SK-N-SH treated with all-trans-retinoic acid at 6 μM for 48 hours (cell line): ENCODE measurements around the gene OR13A1.

Experiments
- OSR1 ChIP-seq: fragments of 250-450 bp; sonication (Bioruptor Pico); IDR thresholded peaks from 2 replicates; pipeline ENCODE4 v1.8.0; 2022; ENCODE audit warnings: moderate library complexity, mild to moderate bottlenecking, inconsistent platforms
- PPARA ChIP-seq: fragments of 250-450 bp; sonication (Bioruptor Pico); IDR thresholded peaks from 2 replicates; pipeline ENCODE4 v1.5.0; 2020; ENCODE audit warnings: mild to moderate bottlenecking, borderline replicate concordance
- RARB ChIP-seq: fragments of 250-450 bp; sonication (Bioruptor Pico); IDR thresholded peaks from 2 replicates; pipeline ENCODE4 v1.8.0; 2021; ENCODE audit warnings: mild to moderate bottlenecking, moderate library complexity
- TCF4 ChIP-seq: fragments of 250-450 bp; sonication (Bioruptor Pico); IDR thresholded peaks from 2 replicates; pipeline ENCODE4 v1.8.0; 2021; ENCODE audit warnings: mild to moderate bottlenecking, moderate library complexity, borderline replicate concordance
- ZFP3 ChIP-seq: fragments of 250-450 bp; sonication (Bioruptor Pico); IDR thresholded peaks from 2 replicates; pipeline ENCODE4 v1.5.0; 2020; ENCODE audit warnings: mild to moderate bottlenecking, moderate library complexity
- TF ChIP-seq, protein P1 (sequence below): fragments of 250-450 bp; sonication (Bioruptor Pico); IDR thresholded peaks from 2 replicates; pipeline ENCODE4 v1.8.0; 2020; ENCODE audit warnings: mild to moderate bottlenecking, moderate library complexity, borderline replicate concordance
- TF ChIP-seq, protein P2 (sequence below): fragments of 250-450 bp; sonication (Bioruptor Pico); IDR thresholded peaks from 2 replicates; pipeline ENCODE4 v1.5.1; 2020; ENCODE audit warnings: low read depth, mild to moderate bottlenecking, moderate library complexity

- TF ChIP-seq OSR1 (CRISPR knock-in tag) (no peak), PPARA (CRISPR knock-in tag) (no peak), RARB (CRISPR knock-in tag) (no peak), ZFP3 (CRISPR knock-in tag) (no peak), TCF4 (CRISPR knock-in tag) (no peak)
- TF ChIP-seq, protein P1, sequence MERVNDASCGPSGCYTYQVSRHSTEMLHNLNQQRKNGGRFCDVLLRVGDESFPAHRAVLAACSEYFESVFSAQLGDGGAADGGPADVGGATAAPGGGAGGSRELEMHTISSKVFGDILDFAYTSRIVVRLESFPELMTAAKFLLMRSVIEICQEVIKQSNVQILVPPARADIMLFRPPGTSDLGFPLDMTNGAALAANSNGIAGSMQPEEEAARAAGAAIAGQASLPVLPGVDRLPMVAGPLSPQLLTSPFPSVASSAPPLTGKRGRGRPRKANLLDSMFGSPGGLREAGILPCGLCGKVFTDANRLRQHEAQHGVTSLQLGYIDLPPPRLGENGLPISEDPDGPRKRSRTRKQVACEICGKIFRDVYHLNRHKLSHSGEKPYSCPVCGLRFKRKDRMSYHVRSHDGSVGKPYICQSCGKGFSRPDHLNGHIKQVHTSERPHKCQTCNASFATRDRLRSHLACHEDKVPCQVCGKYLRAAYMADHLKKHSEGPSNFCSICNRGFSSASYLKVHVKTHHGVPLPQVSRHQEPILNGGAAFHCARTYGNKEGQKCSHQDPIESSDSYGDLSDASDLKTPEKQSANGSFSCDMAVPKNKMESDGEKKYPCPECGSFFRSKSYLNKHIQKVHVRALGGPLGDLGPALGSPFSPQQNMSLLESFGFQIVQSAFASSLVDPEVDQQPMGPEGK = no peak
- TF ChIP-seq, protein P2, sequence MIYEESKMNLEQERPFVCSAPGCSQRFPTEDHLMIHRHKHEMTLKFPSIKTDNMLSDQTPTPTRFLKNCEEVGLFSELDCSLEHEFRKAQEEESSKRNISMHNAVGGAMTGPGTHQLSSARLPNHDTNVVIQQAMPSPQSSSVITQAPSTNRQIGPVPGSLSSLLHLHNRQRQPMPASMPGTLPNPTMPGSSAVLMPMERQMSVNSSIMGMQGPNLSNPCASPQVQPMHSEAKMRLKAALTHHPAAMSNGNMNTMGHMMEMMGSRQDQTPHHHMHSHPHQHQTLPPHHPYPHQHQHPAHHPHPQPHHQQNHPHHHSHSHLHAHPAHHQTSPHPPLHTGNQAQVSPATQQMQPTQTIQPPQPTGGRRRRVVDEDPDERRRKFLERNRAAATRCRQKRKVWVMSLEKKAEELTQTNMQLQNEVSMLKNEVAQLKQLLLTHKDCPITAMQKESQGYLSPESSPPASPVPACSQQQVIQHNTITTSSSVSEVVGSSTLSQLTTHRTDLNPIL (CRISPR knock-in tag) = no peak
Measured at GRCh38 chr10:45261243-45261775, 54.1 kb downstream of the OR13A1 start.
